OCI-LY7 (cell line): ENCODE measurements around the gene UBXN11. TPM values are rescaled to one million over a fixed set of nuclear protein-coding genes. Genes with fewer than 3 reads are reported as not detected.

Experiments used
- BruUV-seq: library from RNA; stranded (reverse); fragments of 400-500 nt; replicated peaks from 2 replicates; lab custom pipeline; 2021; lab: Mats Ljungman, UMichigan
- CTCF ChIA-PET: fragments of 300-600 bp; sonication (Branson Sonifier 250); formaldehyde crosslinking; loops from one replicate; lab custom pipeline; 2022; ENCODE audit warnings: antibody characterized with exemption; ENCODE audit not compliant: unreplicated experiment; lab: Charles Lee
- POLR2A ChIA-PET: fragments of 300-600 bp; sonication (Branson Sonifier 250); formaldehyde crosslinking; loops from one replicate; lab custom pipeline; 2022; ENCODE audit warnings: antibody characterized with exemption; lab: Charles Lee
- DNase-seq: peaks from one replicate; pipeline ENCODE4 v3.0.0-alpha.2; 2015; ENCODE audit warnings: low spot score
- H2AFZ ChIP-seq: fragments of 200-600 bp; sonication (generic), shearing (Covaris generic); 2 replicates; pipeline ENCODE4 v1.6.1; 2014; ENCODE audit warnings: mild to moderate bottlenecking, antibody characterized with exemption, low read length, moderate library complexity
- H3K27ac ChIP-seq: fragments of 200-600 bp; sonication (generic); 2 replicates; pipeline ENCODE4 v1.5.1; 2014; ENCODE audit warnings: mixed run types, low read depth, mild to moderate bottlenecking, moderate library complexity, low read length, inconsistent platforms; ENCODE audit not compliant: poor library complexity, severe bottlenecking
- H3K36me3 ChIP-seq: fragments of 200-600 bp; sonication (generic); 2 replicates; pipeline ENCODE4 v1.6.1; 2014; ENCODE audit warnings: mild to moderate bottlenecking, antibody characterized with exemption, low read length, moderate library complexity, mixed read lengths; ENCODE audit not compliant: insufficient read depth
- H3K4me1 ChIP-seq: fragments of 200-600 bp; sonication (generic); 2 replicates; pipeline ENCODE4 v1.5.1; 2014; ENCODE audit warnings: mild to moderate bottlenecking, low read length; ENCODE audit not compliant: insufficient read depth, poor library complexity, severe bottlenecking
- H3K4me2 ChIP-seq: fragments of 200-600 bp; sonication (generic); 2 replicates; pipeline ENCODE4 v1.6.1; 2014; ENCODE audit warnings: mild to moderate bottlenecking, low read length
- H3K4me3 ChIP-seq: fragments of 200-600 bp; sonication (generic); 2 replicates; pipeline ENCODE4 v1.5.1; 2014; ENCODE audit warnings: mild to moderate bottlenecking, low read depth, low read length; ENCODE audit not compliant: poor library complexity, severe bottlenecking
- H3K79me2 ChIP-seq: fragments of 200-600 bp; sonication (generic); 2 replicates; pipeline ENCODE4 v1.6.1; 2016; ENCODE audit warnings: low read depth, mild to moderate bottlenecking, low read length, moderate library complexity, mixed read lengths; ENCODE audit not compliant: insufficient read depth
- H3K9me2 ChIP-seq: fragments of 200-600 bp; sonication (generic); 2 replicates; pipeline ENCODE4 v1.6.1; 2016; ENCODE audit warnings: mild to moderate bottlenecking, low read length, mixed read lengths; ENCODE audit not compliant: insufficient read depth
- H3K9me3 ChIP-seq: fragments of 200-600 bp; sonication (generic); 2 replicates; pipeline ENCODE4 v1.6.1; 2014; ENCODE audit warnings: mild to moderate bottlenecking, mixed run types, low read length, mixed read lengths
- H4K20me1 ChIP-seq: fragments of 200-600 bp; sonication (generic); 2 replicates; pipeline ENCODE4 v1.6.1; 2014; ENCODE audit warnings: mild to moderate bottlenecking, antibody characterized with exemption, low read length, moderate library complexity, mixed read lengths; ENCODE audit not compliant: insufficient read depth
- EZH2phosphoT487 ChIP-seq: fragments of 200-600 bp; sonication (generic); IDR thresholded peaks from 2 replicates; pipeline ENCODE4 v1.6.1; 2018; ENCODE audit warnings: low read depth, borderline replicate concordance, mild to moderate bottlenecking, mixed run types, antibody characterized with exemption, low read length, moderate library complexity, mixed read lengths
- intact Hi-C: fragments of 100-400 bp; cut with micrococcal nuclease; formaldehyde crosslinking; loops from one replicate; pipeline ENCODE4 v1.10.0; 2022; ENCODE audit not compliant: unreplicated experiment
- total RNA-seq, 2 experiments: library from RNA; depleted of rRNA in 1 of 2; stranded (reverse); fragments of >200 nt in 1 of 2; shearing (Covaris generic) in 1 of 2; gene quantifications; 2 replicates each; pipeline ENCODE4 v1.2.3, GENCODE V29; 2014 to 2022
- TF ChIP-seq, protein P1 (sequence below): fragments of 200-600 bp; sonication (generic); conservative IDR thresholded peaks from 2 replicates; pipeline ENCODE4 v1.5.1; 2014; ENCODE audit warnings: mild to moderate bottlenecking, antibody characterized with exemption, low read length, moderate library complexity, mixed read lengths

The UBXN11 gene
- total RNA-seq, 2 experiments from 2014 or later: 75.8 to 111 TPM

DNA sequence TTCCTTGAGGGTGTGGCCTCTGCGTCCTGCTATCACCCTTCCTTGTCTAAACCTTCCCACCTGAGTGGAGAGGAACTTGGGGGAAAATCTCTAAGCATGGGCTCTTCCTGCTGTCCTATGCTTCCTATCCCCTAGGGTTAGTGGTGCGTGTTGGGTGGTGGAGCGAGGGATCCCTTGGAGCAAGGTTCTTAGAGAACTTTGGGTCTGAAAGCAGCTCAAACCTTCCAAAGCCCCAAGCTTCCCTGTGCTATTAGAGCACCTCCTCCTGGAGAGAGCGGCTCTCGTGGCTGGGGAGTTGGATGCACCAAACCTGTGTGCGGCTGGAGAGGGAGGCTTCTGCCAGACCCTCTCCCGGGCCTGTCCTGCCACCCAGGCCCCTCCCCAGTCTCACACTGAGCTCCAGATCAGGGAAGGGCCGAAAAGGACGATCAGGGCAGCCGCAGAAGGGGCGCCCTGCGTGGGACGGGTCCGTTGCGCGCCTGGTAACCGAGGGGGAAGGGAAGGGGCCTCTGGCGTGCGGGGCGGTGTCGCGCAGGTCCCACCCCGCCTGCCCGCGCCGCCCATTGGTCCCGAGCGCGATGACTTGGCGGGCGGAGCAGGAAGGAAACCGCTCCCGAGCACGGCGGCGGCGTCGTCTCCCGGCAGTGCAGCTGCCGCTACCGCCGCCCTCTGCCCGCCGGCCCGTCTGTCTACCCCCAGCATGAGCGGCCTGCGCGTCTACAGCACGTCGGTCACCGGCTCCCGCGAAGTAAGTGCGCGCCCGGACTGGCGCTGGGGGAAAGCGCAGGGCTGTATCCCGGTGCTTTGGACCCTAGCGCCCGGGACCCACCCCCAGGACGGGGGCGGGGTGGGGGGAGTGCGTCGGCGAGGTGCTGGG, 26.7 kb downstream of the UBXN11 start, which contains the start of gene SH3BGRL3:
TSS of gene SH3BGRL3 (plus strand) at position 631 of the 877 bp plus-strand sequence. CDS start at position 701, 70 bp downstream.
- DNase-seq: peak; percentile 87

DNA sequence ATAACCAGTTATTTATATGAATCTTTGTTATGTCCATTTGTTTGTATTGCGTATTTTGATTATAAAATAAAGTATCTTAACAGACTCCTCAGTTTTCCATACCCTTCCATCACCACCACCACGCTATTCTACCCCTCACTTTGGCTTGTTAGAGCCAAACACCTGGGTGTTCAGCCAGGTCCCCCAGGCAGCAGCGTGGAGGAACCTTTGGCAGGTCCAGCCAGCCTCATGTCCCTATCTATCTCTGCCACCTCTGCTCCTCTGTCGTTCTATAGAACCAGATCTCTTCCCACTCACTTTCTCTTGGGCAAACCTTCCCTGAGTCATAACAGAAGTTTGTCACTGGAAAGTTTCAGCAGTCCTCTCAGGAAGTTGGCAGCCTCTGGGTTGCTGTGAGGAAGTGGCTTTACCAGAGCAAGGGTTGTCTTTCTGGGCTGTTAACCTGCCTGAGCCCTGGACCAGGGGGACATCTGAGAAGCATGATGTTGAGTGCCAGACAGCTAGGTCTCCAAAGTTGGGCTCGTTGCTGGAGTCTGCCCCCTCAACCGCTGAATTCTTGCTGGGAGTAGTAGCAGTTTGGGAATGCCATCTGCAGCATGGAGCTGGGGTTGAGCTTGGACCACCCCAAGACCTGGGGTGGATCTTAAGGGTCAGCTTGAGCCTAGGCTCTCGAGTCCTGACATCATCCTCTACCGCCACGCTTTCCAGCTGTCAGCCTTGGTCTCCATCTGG, 27.5 kb downstream of the UBXN11 start:
- no TSS peak for BruUV-seq
- peak; percentile 33 for DNase-seq
- peak overlapping the region; percentile 69 for H3K4me3 ChIP-seq
- no peaks in the 10 kb centered on the region for H3K9me2 ChIP-seq
- H3K79me2 ChIP-seq: no peaks in the 10 kb centered on the region
- peak overlapping the region; percentile 63 for H3K27ac ChIP-seq
- H2AFZ ChIP-seq: no peak overlapping the region; the same call in 1 of the 2 replicates
- CTCF ChIA-PET: interaction anchor here (1.0 kb wide), 1 partner anchor 10 kb away, joined by 5 read pairs; no protein-coding TSS in a partner anchor
- no peaks in the 10 kb centered on the region for H3K9me3 ChIP-seq
- intact Hi-C loops: no loop called here
- peaks cover 30% of the 10 kb centered on the region for H3K4me1 ChIP-seq
- no peak for TF ChIP-seq EZH2phosphoT487
- TF ChIP-seq, protein P1, sequence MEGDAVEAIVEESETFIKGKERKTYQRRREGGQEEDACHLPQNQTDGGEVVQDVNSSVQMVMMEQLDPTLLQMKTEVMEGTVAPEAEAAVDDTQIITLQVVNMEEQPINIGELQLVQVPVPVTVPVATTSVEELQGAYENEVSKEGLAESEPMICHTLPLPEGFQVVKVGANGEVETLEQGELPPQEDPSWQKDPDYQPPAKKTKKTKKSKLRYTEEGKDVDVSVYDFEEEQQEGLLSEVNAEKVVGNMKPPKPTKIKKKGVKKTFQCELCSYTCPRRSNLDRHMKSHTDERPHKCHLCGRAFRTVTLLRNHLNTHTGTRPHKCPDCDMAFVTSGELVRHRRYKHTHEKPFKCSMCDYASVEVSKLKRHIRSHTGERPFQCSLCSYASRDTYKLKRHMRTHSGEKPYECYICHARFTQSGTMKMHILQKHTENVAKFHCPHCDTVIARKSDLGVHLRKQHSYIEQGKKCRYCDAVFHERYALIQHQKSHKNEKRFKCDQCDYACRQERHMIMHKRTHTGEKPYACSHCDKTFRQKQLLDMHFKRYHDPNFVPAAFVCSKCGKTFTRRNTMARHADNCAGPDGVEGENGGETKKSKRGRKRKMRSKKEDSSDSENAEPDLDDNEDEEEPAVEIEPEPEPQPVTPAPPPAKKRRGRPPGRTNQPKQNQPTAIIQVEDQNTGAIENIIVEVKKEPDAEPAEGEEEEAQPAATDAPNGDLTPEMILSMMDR: no peak
- H4K20me1 ChIP-seq: no peaks in the 10 kb centered on the region
- POLR2A ChIA-PET: interaction anchor here (0.7 kb wide), 1 partner anchor 99 kb away, joined by 3 read pairs; no protein-coding TSS in a partner anchor
- H3K4me2 ChIP-seq: peak overlapping the region; percentile 94
- H3K36me3 ChIP-seq: peaks cover 75% of the 10 kb centered on the region

More for the DNA sequence above, 26.7 kb downstream of the UBXN11 start, which contains the start of gene SH3BGRL3:
- intact Hi-C loops: no loop called here
- TF ChIP-seq, protein P1: peak; percentile 72
- no peak for TF ChIP-seq EZH2phosphoT487
- POLR2A ChIA-PET: interaction anchor here (0.7 to 1.8 kb wide), 3 partner anchors 9 to 98 kb away, joined by 3 to 4 read pairs (median 4); no protein-coding TSS in a partner anchor
- Histone ChIP-seq H3K36me3 (peaks cover 67% of the 10 kb centered on the region), H4K20me1 (no peaks in the 10 kb centered on the region), H3K9me3 (no peaks in the 10 kb centered on the region), H3K4me3 (peak within 1 kb of the TSS; percentile 69), H3K4me1 (peaks cover 37% of the 10 kb centered on the region), H3K9me2 (no peaks in the 10 kb centered on the region), H3K79me2 (no peaks in the 10 kb centered on the region), H2AFZ (no peak within 1 kb of the TSS; the same call in 1 of the 2 replicates), H3K27ac (peak within 1 kb of the TSS; percentile 63), H3K4me2 (peak within 1 kb of the TSS; percentile 94)
- BruUV-seq: no TSS peak
- CTCF ChIA-PET: interaction anchor here (1.0 kb wide), 1 partner anchor 9 kb away, joined by 5 read pairs; no protein-coding TSS in a partner anchor
